Measurements from ENCODE around the gene DDX39B. TPM values are rescaled to one million over a fixed set of nuclear protein-coding genes. Genes with fewer than 3 reads are reported as not detected.

The DDX39B gene
- total RNA-seq, 1 donor = 240 TPM

DNA sequence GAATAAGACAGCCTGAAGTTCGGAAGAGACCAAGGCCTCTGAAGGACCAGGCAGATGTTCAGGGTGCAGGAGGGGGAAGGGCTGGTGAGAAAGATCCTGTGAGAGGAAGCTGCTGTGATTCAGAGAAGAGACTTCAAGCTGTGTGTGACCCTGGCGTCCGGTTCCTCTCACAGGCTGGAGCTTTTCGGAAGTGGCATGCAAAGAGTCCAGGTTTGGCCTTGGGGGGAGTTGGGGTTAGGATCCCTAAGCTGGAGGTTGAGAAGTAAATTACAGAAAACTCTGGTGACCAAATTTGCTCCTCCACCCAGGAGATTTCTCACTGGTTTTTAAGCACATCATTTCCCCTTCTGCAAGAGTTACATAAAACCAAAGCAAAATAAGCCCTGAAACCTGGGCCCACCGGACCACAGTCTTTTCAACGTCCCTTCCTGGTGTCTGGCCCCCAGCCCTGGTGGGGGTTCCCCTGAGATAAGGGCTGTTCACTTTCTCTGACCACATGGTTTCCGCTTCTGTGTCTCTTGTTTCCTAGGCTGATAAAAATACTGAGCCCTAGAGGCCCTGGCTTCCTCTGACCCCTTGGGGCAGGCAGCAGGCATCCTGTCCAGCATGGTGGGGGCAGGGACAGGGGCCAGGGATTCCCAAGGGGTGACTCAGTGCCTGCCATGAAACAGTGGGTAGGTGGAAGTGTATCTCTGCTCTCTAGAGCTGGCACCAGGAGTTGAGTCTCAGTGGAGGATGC lies 18.3 kb upstream of the DDX39B start:
- DNase-seq (ENCODE audit: insufficient read length, low spot score, missing footprints) = peak; percentile 83
- Histone ChIP-seq H3K27me3 (ENCODE audit: insufficient read depth, low read length) (no peaks in the 10 kb centered on the region), H3K4me2 (ENCODE audit: insufficient read depth, low read length) (peak overlapping the region; percentile 44), H2AFZ (ENCODE audit: low read length) (no peak overlapping the region), H3K4me3 (ENCODE audit: insufficient read depth, low read length) (no peak overlapping the region), H3K27ac (ENCODE audit: low read depth, low read length) (peak overlapping the region; percentile 64), H3K9me3 (ENCODE audit: low read depth, low read length) (no peaks in the 10 kb centered on the region), H4K20me1 (ENCODE audit: insufficient read depth, low read length) (no peaks in the 10 kb centered on the region), H3K79me2 (ENCODE audit: insufficient read depth, low read length) (peaks cover 5% of the 10 kb centered on the region), H3K36me3 (ENCODE audit: insufficient read depth, low read length) (peaks cover 8% of the 10 kb centered on the region), H3K4me1 (ENCODE audit: insufficient read depth, low read length) (peaks cover 36% of the 10 kb centered on the region)
- TF ChIP-seq CTCF (IDR thresholded peaks at IDR 0.05; ENCODE audit: extremely low read depth, low read depth, low read length) = no peak

- peak; percentile 67 for DNase-seq (ENCODE audit: insufficient read length, low spot score, missing footprints)
- Histone ChIP-seq H3K4me1 (ENCODE audit: insufficient read depth, low read length) (peaks cover 36% of the 10 kb centered on the region), H3K36me3 (ENCODE audit: insufficient read depth, low read length) (peaks cover 8% of the 10 kb centered on the region), H4K20me1 (ENCODE audit: insufficient read depth, low read length) (no peaks in the 10 kb centered on the region), H3K27ac (ENCODE audit: low read depth, low read length) (peak overlapping the region; percentile 64), H2AFZ (ENCODE audit: low read length) (no peak overlapping the region), H3K27me3 (ENCODE audit: insufficient read depth, low read length) (no peaks in the 10 kb centered on the region), H3K4me2 (ENCODE audit: insufficient read depth, low read length) (peak overlapping the region; percentile 44), H3K79me2 (ENCODE audit: insufficient read depth, low read length) (peaks cover 5% of the 10 kb centered on the region), H3K4me3 (ENCODE audit: insufficient read depth, low read length) (no peak overlapping the region), H3K9me3 (ENCODE audit: low read depth, low read length) (no peaks in the 10 kb centered on the region)
- no peak for TF ChIP-seq CTCF (IDR thresholded peaks at IDR 0.05; ENCODE audit: extremely low read depth, low read depth, low read length)
Observed at GRCh38 chr6:31559606-31559957, 17.8 kb upstream of the DDX39B start.

GRCh38 chr6:31558631-31559500 lies 17.1 kb upstream of the DDX39B start:
- Histone ChIP-seq H4K20me1 (ENCODE audit: insufficient read depth, low read length) (no peaks in the 10 kb centered on the region), H3K36me3 (ENCODE audit: insufficient read depth, low read length) (peaks cover 9% of the 10 kb centered on the region), H3K27ac (ENCODE audit: low read depth, low read length) (peak overlapping the region; percentile 64), H3K4me3 (ENCODE audit: insufficient read depth, low read length) (no peak overlapping the region), H3K4me2 (ENCODE audit: insufficient read depth, low read length) (peak overlapping the region; percentile 44), H2AFZ (ENCODE audit: low read length) (no peak overlapping the region), H3K27me3 (ENCODE audit: insufficient read depth, low read length) (no peaks in the 10 kb centered on the region), H3K4me1 (ENCODE audit: insufficient read depth, low read length) (peaks cover 36% of the 10 kb centered on the region), H3K79me2 (ENCODE audit: insufficient read depth, low read length) (peaks cover 5% of the 10 kb centered on the region), H3K9me3 (ENCODE audit: low read depth, low read length) (no peaks in the 10 kb centered on the region)
- TF ChIP-seq CTCF (IDR thresholded peaks at IDR 0.05; ENCODE audit: extremely low read depth, low read depth, low read length) = no peak
- peak; percentile 65 for DNase-seq (ENCODE audit: insufficient read length, low spot score, missing footprints)

DNA sequence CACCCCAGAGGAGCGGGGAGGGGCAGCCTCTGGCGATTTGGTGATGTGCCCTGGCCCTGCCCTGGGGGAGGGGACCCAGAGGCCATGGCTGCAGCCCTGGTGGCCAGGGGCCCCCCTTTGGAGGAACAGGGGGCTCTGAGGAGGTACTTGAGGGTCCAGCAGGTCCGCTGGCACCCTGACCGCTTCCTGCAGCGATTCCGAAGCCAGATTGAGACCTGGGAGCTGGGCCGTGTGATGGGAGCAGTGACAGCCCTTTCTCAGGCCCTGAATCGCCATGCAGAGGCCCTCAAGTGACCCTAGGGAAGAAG lies 16.5 kb upstream of the DDX39B start:
- Histone ChIP-seq H4K20me1 (ENCODE audit: insufficient read depth, low read length) (no peaks in the 10 kb centered on the region), H3K4me3 (ENCODE audit: insufficient read depth, low read length) (no peak overlapping the region), H3K4me1 (ENCODE audit: insufficient read depth, low read length) (peaks cover 31% of the 10 kb centered on the region), H3K27me3 (ENCODE audit: insufficient read depth, low read length) (no peaks in the 10 kb centered on the region), H3K27ac (ENCODE audit: low read depth, low read length) (no peak overlapping the region), H3K79me2 (ENCODE audit: insufficient read depth, low read length) (peaks cover 5% of the 10 kb centered on the region), H3K9me3 (ENCODE audit: low read depth, low read length) (no peaks in the 10 kb centered on the region), H3K36me3 (ENCODE audit: insufficient read depth, low read length) (peaks cover 11% of the 10 kb centered on the region), H3K4me2 (ENCODE audit: insufficient read depth, low read length) (no peak overlapping the region), H2AFZ (ENCODE audit: low read length) (no peak overlapping the region)
- TF ChIP-seq CTCF (IDR thresholded peaks at IDR 0.05; ENCODE audit: extremely low read depth, low read depth, low read length) = no peak
- no peak for DNase-seq (ENCODE audit: insufficient read length, low spot score, missing footprints)
